A673 (cell line): ENCODE results near the gene STK33. TPM values are rescaled to one million over a fixed set of nuclear protein-coding genes. Genes with fewer than 3 reads are reported as not detected.

Experiments used
- BruUV-seq: library from RNA; stranded (reverse); fragments of 400-500 nt; replicated peaks from 2 replicates; lab custom pipeline; 2021; lab: Mats Ljungman, UMichigan
- CTCF ChIA-PET: fragments of 300-600 bp; sonication (Branson Sonifier 250); formaldehyde crosslinking; loops from one replicate; lab custom pipeline; 2022; ENCODE audit warnings: antibody characterized with exemption; lab: Charles Lee
- POLR2A ChIA-PET: fragments of 300-600 bp; sonication (Branson Sonifier 250); formaldehyde crosslinking; loops from one replicate; lab custom pipeline; 2022; ENCODE audit warnings: antibody characterized with exemption; ENCODE audit not compliant: low non-redundant PET; lab: Charles Lee
- DNase-seq: peaks from one replicate; pipeline ENCODE4 v3.0.0-alpha.2; 2015; ENCODE audit warnings: low spot score
- H3K27ac ChIP-seq: fragments of 200-600 bp; sonication (generic); 2 replicates; pipeline ENCODE4 v1.5.1; 2016; ENCODE audit warnings: mixed run types, low read depth, mild to moderate bottlenecking, mixed read lengths, antibody characterized with exemption, low read length; ENCODE audit not compliant: poor library complexity, severe bottlenecking
- H3K27me3 ChIP-seq: fragments of 200-600 bp; sonication (generic); replicated peaks from 2 replicates; pipeline ENCODE4 v1.6.1; 2017; ENCODE audit warnings: mixed run types, low read depth, mild to moderate bottlenecking, mixed read lengths, antibody characterized with exemption, low read length; ENCODE audit not compliant: insufficient read depth, poor library complexity
- H3K36me3 ChIP-seq: fragments of 200-600 bp; sonication (generic); 2 replicates; pipeline ENCODE4 v1.6.1; 2016; ENCODE audit warnings: mixed run types, mild to moderate bottlenecking, mixed read lengths, antibody characterized with exemption, low read length; ENCODE audit not compliant: insufficient read depth, poor library complexity, severe bottlenecking
- H3K4me1 ChIP-seq: fragments of 200-600 bp; sonication (generic); 2 replicates; pipeline ENCODE4 v1.6.1; 2017; ENCODE audit warnings: mixed run types, mild to moderate bottlenecking, mixed read lengths, antibody characterized with exemption, low read length; ENCODE audit not compliant: insufficient read depth, poor library complexity, severe bottlenecking
- H3K4me3 ChIP-seq: fragments of 200-600 bp; sonication (generic); 2 replicates; pipeline ENCODE4 v1.5.1; 2016; ENCODE audit warnings: low read depth, mixed run types, mild to moderate bottlenecking, mixed read lengths, low read length; ENCODE audit not compliant: poor library complexity, severe bottlenecking
- H3K9me3 ChIP-seq: fragments of 200-600 bp; sonication (generic); 2 replicates; pipeline ENCODE4 v1.6.1; 2016; ENCODE audit warnings: mixed run types, low read depth, mild to moderate bottlenecking, mixed read lengths, antibody characterized with exemption, low read length; ENCODE audit not compliant: poor library complexity, severe bottlenecking
- CTCF ChIP-seq: fragments of 300-800, 200-600 bp; sonication (generic); conservative IDR thresholded peaks from 2 replicates; pipeline ENCODE4 v1.5.1; 2017; ENCODE audit warnings: low read depth, mild to moderate bottlenecking, antibody characterized with exemption, low read length, moderate library complexity, mixed read lengths
- EZH2 ChIP-seq: fragments of 200-600 bp; sonication (generic); IDR thresholded peaks from 2 replicates; pipeline ENCODE4 v1.6.1; 2017; ENCODE audit warnings: borderline replicate concordance, low read depth, mild to moderate bottlenecking, mixed read lengths, antibody characterized with exemption, low read length; ENCODE audit not compliant: poor library complexity, severe bottlenecking
- intact Hi-C: fragments of 100-400 bp; cut with micrococcal nuclease; formaldehyde crosslinking; loops from one replicate; pipeline ENCODE4 v1.10.0; 2022; ENCODE audit not compliant: unreplicated experiment
- total RNA-seq: library from RNA; stranded (reverse); gene quantifications from 2 replicates; pipeline ENCODE4 v1.2.3, GENCODE V29; 2021

Gene STK33
- total RNA-seq, 1 experiment from 2014 or later = not detected

- DNase-seq = peak; percentile 39
- no peak overlapping the region for H3K4me3 ChIP-seq
- POLR2A ChIA-PET = no interaction called here
- no peaks in the 10 kb centered on the region for H3K36me3 ChIP-seq
- no peak overlapping the region for H3K27ac ChIP-seq
- H3K27me3 ChIP-seq = peaks cover 19% of the 10 kb centered on the region
- CTCF ChIA-PET = no interaction called here
- no TSS peak for BruUV-seq
- no peak for TF ChIP-seq CTCF
- no peak for TF ChIP-seq EZH2
- intact Hi-C loops = no loop called here
- no peaks in the 10 kb centered on the region for H3K9me3 ChIP-seq
- no peaks in the 10 kb centered on the region for H3K4me1 ChIP-seq
These were observed 185.7 kb downstream of the STK33 start for GRCh38 chr11:8408151-8408941.

DNA sequence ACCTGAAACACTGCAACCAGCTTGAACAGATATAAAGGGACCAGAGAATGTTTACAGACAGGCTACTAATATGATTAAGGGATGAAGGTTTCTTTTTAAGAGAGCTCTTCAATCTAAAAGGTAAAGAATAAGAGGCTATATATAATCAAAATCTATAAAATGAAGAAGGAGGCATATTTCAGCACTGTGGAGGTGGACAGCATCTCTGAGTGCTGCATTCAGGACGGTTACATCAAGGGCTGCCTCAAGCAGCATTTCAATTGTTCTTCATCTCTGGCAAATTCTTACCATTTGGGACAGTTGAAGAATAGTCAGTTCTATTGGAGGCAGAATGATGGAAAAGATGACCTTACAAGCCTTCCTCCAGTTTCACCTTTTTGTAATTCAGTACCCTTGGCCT, 190.7 kb downstream of the STK33 start:
- H3K4me3 ChIP-seq = no peak overlapping the region
- H3K4me1 ChIP-seq = no peaks in the 10 kb centered on the region
- BruUV-seq = no TSS peak
- no peak for TF ChIP-seq CTCF
- no peak for TF ChIP-seq EZH2
- peak; percentile 5 for DNase-seq
- POLR2A ChIA-PET = no interaction called here
- peaks cover 5% of the 10 kb centered on the region for H3K27me3 ChIP-seq
- intact Hi-C loops = no loop called here
- CTCF ChIA-PET = no interaction called here
- no peaks in the 10 kb centered on the region for H3K9me3 ChIP-seq
- no peak overlapping the region for H3K27ac ChIP-seq
- no peaks in the 10 kb centered on the region for H3K36me3 ChIP-seq

DNA sequence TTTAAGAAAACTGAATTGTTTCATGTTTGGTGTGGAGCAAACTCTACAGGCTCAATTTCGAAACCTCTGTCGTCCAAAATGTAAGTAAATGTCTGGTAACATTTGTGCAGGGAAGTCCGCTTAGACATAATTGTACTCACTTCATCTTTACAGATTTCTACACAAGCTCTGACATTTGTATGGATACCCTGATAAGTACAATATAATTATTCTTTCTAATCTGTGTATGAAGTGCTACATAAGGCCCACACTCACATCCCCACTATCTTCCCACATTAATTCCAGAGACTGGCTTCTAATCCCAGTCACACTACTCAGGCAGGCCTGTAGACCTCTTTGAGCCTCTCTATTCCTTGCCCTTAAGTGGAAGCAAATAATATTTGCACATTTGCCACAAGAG, 201.1 kb downstream of the STK33 start:
- Histone ChIP-seq H3K4me3 (no peak overlapping the region), H3K36me3 (no peaks in the 10 kb centered on the region), H3K27me3 (peaks cover 33% of the 10 kb centered on the region), H3K9me3 (no peaks in the 10 kb centered on the region), H3K4me1 (no peaks in the 10 kb centered on the region), H3K27ac (no peak overlapping the region)
- intact Hi-C loops = no loop called here
- ChIA-PET CTCF (no interaction called here), POLR2A (no interaction called here)
- no TSS peak for BruUV-seq
- TF ChIP-seq CTCF (no peak), EZH2 (no peak)
- DNase-seq = no peak
